HCT116 (cell line): Measurements from ENCODE around the gene USF1. TPM values are rescaled to one million over a fixed set of nuclear protein-coding genes. Genes with fewer than 3 reads are reported as not detected.
A peak's percentile ranks its signal among the peaks of the same experiment; 100 is the strongest.

Source experiments
- ATAC-seq: fragments of 200-7000 bp; cut with Tn5 transposase; 2 replicates; pipeline ENCODE4 v1.9.1; 2020; ENCODE audit warnings: mild to moderate bottlenecking, moderate library complexity
- BruUV-seq: library from RNA; stranded (reverse); fragments of 400-500 nt; replicated peaks from 2 replicates; lab custom pipeline; 2021; lab: Mats Ljungman, UMichigan
- CTCF ChIA-PET: fragments of 300-600 bp; sonication (Branson Sonifier 250); formaldehyde crosslinking; loops from one replicate; lab custom pipeline; 2021; ENCODE audit warnings: antibody characterized with exemption; lab: Charles Lee
- POLR2A ChIA-PET: fragments of 300-600, 350-600 bp; sonication (Branson Sonifier 250); formaldehyde crosslinking; loops from one replicate; lab custom pipeline; 2021; ENCODE audit warnings: antibody characterized with exemption; lab: Charles Lee
- RAD21 ChIA-PET, 2 experiments: fragments of 300-600 bp; sonication (Branson Sonifier 250); formaldehyde crosslinking; loops; one replicate each; lab custom pipeline; 2023; ENCODE audit warnings: low total read pairs in 2 of 2; ENCODE audit not compliant: uncharacterized antibody in 2 of 2, unreplicated experiment in 2 of 2, low non-redundant PET in 1 of 2; lab: Charles Lee
- DNase-seq: peaks from one replicate; pipeline ENCODE4 v3.0.0-alpha.2; 2010; ENCODE audit warnings: low read depth, low spot score
- H2AFZ ChIP-seq: fragments of 200-600 bp; shearing (Covaris generic), sonication (generic); 2 replicates; pipeline ENCODE4 v1.6.1; 2017; ENCODE audit warnings: low read depth, mixed run types, mixed read lengths, antibody characterized with exemption, low read length; ENCODE audit not compliant: poor library complexity, severe bottlenecking
- H3K27ac ChIP-seq: 2 replicates; pipeline ENCODE4 v1.5.1; 2012; ENCODE audit warnings: low read depth, low read length
- H3K27me3 ChIP-seq: fragments of 200-600 bp; sonication (generic); 2 replicates; pipeline ENCODE4 v1.6.1; 2016; ENCODE audit warnings: mixed run types, low read length, mixed read lengths; ENCODE audit not compliant: insufficient read depth
- H3K36me3 ChIP-seq, 2 experiments: fragments of 200-500 bp in 1 of 2; fragments of 200-600 bp in 1 of 2; sonication (Bioruptor generic) in 1 of 2; sonication (generic) in 1 of 2; 2 replicates each; pipeline versions ENCODE4 v1.5.1 to v1.6.1; 2014 to 2016; ENCODE audit warnings: low read length in 2 of 2, inconsistent platforms in 1 of 2, mixed read lengths in 1 of 2, mixed run types in 1 of 2; ENCODE audit not compliant: insufficient read depth in 2 of 2, control insufficient read depth in 1 of 2
- H3K4me1 ChIP-seq, 2 experiments: fragments of 200-600 bp in 1 of 2; sonication (generic) in 1 of 2; 2 replicates each; pipeline versions ENCODE4 v1.5.1 to v1.6.1; 2012 to 2017; ENCODE audit warnings: low read length in 2 of 2, inconsistent platforms in 1 of 2, mild to moderate bottlenecking in 1 of 2, mixed read lengths in 1 of 2, mixed run types in 1 of 2, moderate library complexity in 1 of 2; ENCODE audit not compliant: insufficient read depth in 2 of 2, control insufficient read depth in 1 of 2
- H3K4me2 ChIP-seq: fragments of 200-600 bp; sonication (generic); 2 replicates; pipeline ENCODE4 v1.6.1; 2017; ENCODE audit warnings: mixed run types, low read length, mixed read lengths
- H3K4me3 ChIP-seq, 2 experiments: fragments of 200-600 bp in 1 of 2; sonication (generic) in 1 of 2; replicated peaks in 1 of 2; 2 replicates each; pipeline ENCODE4 v1.5.1; 2011 to 2016; ENCODE audit warnings: low read length in 2 of 2, control low read depth in 1 of 2, low read depth in 1 of 2, mild to moderate bottlenecking in 1 of 2, mixed read lengths in 1 of 2, mixed run types in 1 of 2
- H3K79me2 ChIP-seq: fragments of 200-600 bp; sonication (generic); 2 replicates; pipeline ENCODE4 v1.6.1; 2017; ENCODE audit warnings: mild to moderate bottlenecking, mixed run types, low read length, moderate library complexity, mixed read lengths; ENCODE audit not compliant: insufficient read depth
- H3K9ac ChIP-seq: fragments of 200-600 bp; sonication (generic); 2 replicates; pipeline ENCODE4 v1.6.1; 2016; ENCODE audit warnings: low read length, mixed read lengths
- H3K9me2 ChIP-seq: fragments of 200-600 bp; sonication (generic), shearing (Covaris generic); 2 replicates; pipeline ENCODE4 v1.6.1; 2017; ENCODE audit warnings: mixed run types, mild to moderate bottlenecking, moderate library complexity; ENCODE audit not compliant: insufficient read depth
- H3K9me3 ChIP-seq, 2 experiments: fragments of 200-500 bp in 1 of 2; fragments of 200-600 bp in 1 of 2; sonication (Bioruptor generic) in 1 of 2; sonication (generic) in 1 of 2; 2 replicates each; pipeline ENCODE4 v1.6.1; 2014 to 2017; ENCODE audit warnings: low read length in 2 of 2, mixed read lengths in 2 of 2, inconsistent platforms in 1 of 2, low read depth in 1 of 2, mild to moderate bottlenecking in 1 of 2, mixed run types in 1 of 2, moderate library complexity in 1 of 2; ENCODE audit not compliant: control insufficient read depth in 1 of 2, insufficient read depth in 1 of 2
- H4K20me1 ChIP-seq: fragments of 200-600 bp; sonication (generic), shearing (Covaris generic); 2 replicates; pipeline ENCODE4 v1.6.1; 2017; ENCODE audit warnings: mixed run types, mild to moderate bottlenecking, moderate library complexity; ENCODE audit not compliant: insufficient read depth
- ELF1 ChIP-seq: IDR thresholded peaks from 2 replicates; pipeline ENCODE4 v1.6.1; 2012; ENCODE audit warnings: low read depth, borderline replicate concordance
- FOSL1 ChIP-seq: IDR thresholded peaks from 2 replicates; pipeline ENCODE4 v1.6.1; 2012; ENCODE audit warnings: low read depth
- JUND ChIP-seq: IDR thresholded peaks from 2 replicates; pipeline ENCODE4 v1.6.1; 2012
- POLR2AphosphoS5 ChIP-seq: IDR thresholded peaks from 2 replicates; pipeline ENCODE4 v1.6.1; 2011; ENCODE audit warnings: mild to moderate bottlenecking, low read depth, low read length, moderate library complexity
- RAD21 ChIP-seq: IDR thresholded peaks from 2 replicates; pipeline ENCODE4 v1.6.1; 2012; ENCODE audit warnings: low read depth, mild to moderate bottlenecking
- intact Hi-C: fragments of 100-400 bp; cut with micrococcal nuclease; formaldehyde crosslinking; loops from 2 replicates; pipeline ENCODE4 v1.10.0; 2022
- total RNA-seq: library from RNA; stranded (reverse); gene quantifications from one replicate; pipeline ENCODE4 v1.2.1, GENCODE V29; 2021; ENCODE audit not compliant: unreplicated experiment
- TF ChIP-seq, protein P1 (sequence below): IDR thresholded peaks from 2 replicates; pipeline ENCODE4 v1.6.1; 2012
- TF ChIP-seq, protein P2 (sequence below), 3 experiments: fragments of 200-600 bp in 1 of 3; sonication (generic) in 1 of 3; IDR thresholded peaks in 2 of 3; conservative IDR thresholded peaks in 1 of 3; 2 replicates each; pipeline ENCODE4 v1.5.1; 2012 to 2017; ENCODE audit warnings: low read depth in 2 of 3, low read length in 2 of 3, antibody characterized with exemption in 1 of 3, borderline replicate concordance in 1 of 3, control low read depth in 1 of 3, mild to moderate bottlenecking in 1 of 3, mixed read lengths in 1 of 3, mixed run types in 1 of 3, moderate library complexity in 1 of 3; ENCODE audit not compliant: insufficient read depth in 1 of 3

USF1 gene
- total RNA-seq, 1 experiment from 2014 or later = 48.0 TPM

DNA sequence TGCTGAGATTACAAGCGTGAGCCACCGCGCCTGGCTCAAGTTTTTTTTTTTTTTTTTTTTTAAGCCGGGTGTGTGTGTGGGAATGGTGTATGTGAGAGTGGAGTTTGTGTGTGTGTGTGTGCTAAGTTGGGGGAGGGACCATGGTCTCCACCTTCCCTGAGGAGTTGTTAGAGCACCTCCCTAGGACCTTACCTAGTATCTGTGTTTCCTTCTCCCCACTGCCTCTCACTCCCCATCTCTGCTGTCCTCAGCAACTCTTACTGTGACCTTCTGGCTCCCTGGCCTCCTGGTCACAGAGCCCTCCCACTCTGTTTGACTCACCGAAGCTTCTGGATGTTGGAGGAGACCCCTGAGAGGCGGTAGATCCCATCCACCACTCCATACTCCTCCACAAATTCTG lies 13.5 kb upstream of the USF1 start:
- no peak overlapping the region for H3K4me2 ChIP-seq
- CTCF ChIA-PET = interaction anchor here (1.1 kb wide), 1 partner anchor 12 kb away, joined by 3 read pairs; no protein-coding TSS in a partner anchor
- H4K20me1 ChIP-seq = no peaks in the 10 kb centered on the region
- no peak overlapping the region for H3K9ac ChIP-seq
- ATAC-seq (no peak), DNase-seq (no peak)
- no peaks in the 10 kb centered on the region for H3K27me3 ChIP-seq
- H3K36me3 ChIP-seq = no peaks in the 10 kb centered on the region
- no peak overlapping the region for H2AFZ ChIP-seq
- H3K9me2 ChIP-seq = no peaks in the 10 kb centered on the region
- RAD21 ChIA-PET = no interaction called here
- no TSS peak for BruUV-seq
- H3K27ac ChIP-seq = no peak overlapping the region
- TF ChIP-seq, protein P1, sequence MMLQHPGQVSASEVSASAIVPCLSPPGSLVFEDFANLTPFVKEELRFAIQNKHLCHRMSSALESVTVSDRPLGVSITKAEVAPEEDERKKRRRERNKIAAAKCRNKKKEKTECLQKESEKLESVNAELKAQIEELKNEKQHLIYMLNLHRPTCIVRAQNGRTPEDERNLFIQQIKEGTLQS = no peak
- TF ChIP-seq FOSL1 = no peak
- H3K4me3 ChIP-seq = no peak overlapping the region
- no peaks in the 10 kb centered on the region for H3K4me1 ChIP-seq
- H3K9me3 ChIP-seq = no peaks in the 10 kb centered on the region
- POLR2A ChIA-PET = no interaction called here
- intact Hi-C loops = no loop called here
- no peaks in the 10 kb centered on the region for H3K79me2 ChIP-seq

DNA sequence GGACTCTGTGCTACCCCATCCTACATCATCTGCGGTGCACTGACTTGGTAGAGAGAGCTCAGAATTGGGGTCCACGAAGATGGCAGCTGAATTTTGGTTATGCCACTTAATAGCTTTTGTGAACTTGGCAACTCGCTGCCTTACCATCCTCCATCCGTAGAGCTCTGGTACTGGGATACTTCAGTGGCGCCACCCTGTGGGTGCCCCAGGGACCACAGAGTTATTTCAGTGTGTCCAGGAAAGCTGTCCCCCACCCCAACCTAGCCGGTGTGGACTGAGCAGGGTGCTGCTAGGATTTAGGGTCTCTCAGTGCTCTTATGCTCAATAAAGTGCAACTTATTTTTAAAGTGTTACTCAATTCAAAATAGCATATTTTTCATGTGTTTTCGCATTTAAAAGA lies 9.0 kb upstream of the USF1 start:
- Histone ChIP-seq H3K4me2 (no peak overlapping the region), H3K27ac (no peak overlapping the region), H3K79me2 (no peaks in the 10 kb centered on the region), H3K9me3 (no peaks in the 10 kb centered on the region), H3K9ac (no peak overlapping the region), H3K36me3 (no peaks in the 10 kb centered on the region), H2AFZ (no peak overlapping the region), H3K9me2 (no peaks in the 10 kb centered on the region), H4K20me1 (no peaks in the 10 kb centered on the region), H3K4me3 (no peak overlapping the region), H3K4me1 (peaks cover 0 to 9% of the 10 kb centered on the region in 2 experiments; a peak in 2 of 4 replicates), H3K27me3 (no peaks in the 10 kb centered on the region)
- ATAC-seq (no peak), DNase-seq (no peak)
- ChIA-PET CTCF (interaction anchor here (0.8 to 1.3 kb wide), 2 partner anchors 9 to 17 kb away, joined by 3 to 5 read pairs; partner anchors contain the start of gene USF1), POLR2A (interaction anchor here (0.6 to 1.4 kb wide), 2 partner anchors 8 to 9 kb away, joined by 3 to 6 read pairs; partner anchors contain the start of gene USF1), RAD21 (no interaction called here)
- TF ChIP-seq POLR2AphosphoS5 (no peak), RAD21 (0 out of 2 replicates have a peak, but pooled peaks have one; percentile 13), JUND (no peak), ELF1 (no peak)
- TF ChIP-seq, protein P2, sequence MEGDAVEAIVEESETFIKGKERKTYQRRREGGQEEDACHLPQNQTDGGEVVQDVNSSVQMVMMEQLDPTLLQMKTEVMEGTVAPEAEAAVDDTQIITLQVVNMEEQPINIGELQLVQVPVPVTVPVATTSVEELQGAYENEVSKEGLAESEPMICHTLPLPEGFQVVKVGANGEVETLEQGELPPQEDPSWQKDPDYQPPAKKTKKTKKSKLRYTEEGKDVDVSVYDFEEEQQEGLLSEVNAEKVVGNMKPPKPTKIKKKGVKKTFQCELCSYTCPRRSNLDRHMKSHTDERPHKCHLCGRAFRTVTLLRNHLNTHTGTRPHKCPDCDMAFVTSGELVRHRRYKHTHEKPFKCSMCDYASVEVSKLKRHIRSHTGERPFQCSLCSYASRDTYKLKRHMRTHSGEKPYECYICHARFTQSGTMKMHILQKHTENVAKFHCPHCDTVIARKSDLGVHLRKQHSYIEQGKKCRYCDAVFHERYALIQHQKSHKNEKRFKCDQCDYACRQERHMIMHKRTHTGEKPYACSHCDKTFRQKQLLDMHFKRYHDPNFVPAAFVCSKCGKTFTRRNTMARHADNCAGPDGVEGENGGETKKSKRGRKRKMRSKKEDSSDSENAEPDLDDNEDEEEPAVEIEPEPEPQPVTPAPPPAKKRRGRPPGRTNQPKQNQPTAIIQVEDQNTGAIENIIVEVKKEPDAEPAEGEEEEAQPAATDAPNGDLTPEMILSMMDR (IDR thresholded peaks at IDR 0.05 in 2 of 3, conservative IDR thresholded peaks at IDR 0.05 in 1 of 3; ENCODE audit: borderline replicate concordance in 1 of 3, insufficient read depth in 1 of 3, low read depth in 2 of 3, low read length in 2 of 3) = peak in 2 of 3 experiments; percentile 34 to 44; a peak in 3 of 6 replicates
- BruUV-seq = no TSS peak
- intact Hi-C loops = no loop called here
